ENCODE results near the gene OR2M2.

GRCh38 chr1:248140846-248141245 is 33.8 kb upstream of the OR2M2 start:
- TF ChIP-seq CTCF (IDR thresholded peaks at IDR 0.05; ENCODE audit: extremely low read depth in 1 of 2, insufficient read depth in 1 of 2, low read depth in 1 of 2, low read length in 2 of 2) (no peak), EZH2 (IDR thresholded peaks at IDR 0.05; ENCODE audit: borderline replicate concordance, low read depth, low read length, severe bottlenecking) (no peak), POLR2AphosphoS5 (IDR thresholded peaks at IDR 0.05; ENCODE audit: insufficient read depth, low read depth, low read length) (no peak), POLR2A (IDR thresholded peaks at IDR 0.05; ENCODE audit: low read depth, low read length) (no peak), JUN (IDR thresholded peaks at IDR 0.05; ENCODE audit: borderline replicate concordance, insufficient read depth, insufficient read length, low read depth) (no peak), FOS (IDR thresholded peaks at IDR 0.05; ENCODE audit: borderline replicate concordance, insufficient read depth, low read length) (no peak)
- TF ChIP-seq, protein P1, sequence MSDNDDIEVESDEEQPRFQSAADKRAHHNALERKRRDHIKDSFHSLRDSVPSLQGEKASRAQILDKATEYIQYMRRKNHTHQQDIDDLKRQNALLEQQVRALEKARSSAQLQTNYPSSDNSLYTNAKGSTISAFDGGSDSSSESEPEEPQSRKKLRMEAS (IDR thresholded peaks at IDR 0.05; ENCODE audit: insufficient read depth, insufficient read length) = no peak
